Kidney (tissue), 14 donors: ENCODE results near the gene FN3KRP. TPM values are rescaled to one million over a fixed set of nuclear protein-coding genes. Genes with fewer than 3 reads are reported as not detected.

ENCODE experiments used
- DNase-seq, 5 donors: peaks; one replicate each; pipeline ENCODE4 v3.0.0-alpha.2; 2013 to 2020
- FAIRE-seq: peaks from 2 replicates; lab custom pipeline; 2012; peaks lifted over from hg19 to GRCh38; lab: Jason Lieb, UNC
- H3K27ac ChIP-seq, 2 donors: one replicate each; pipeline ENCODE4 v1.7.0; 2013; ENCODE audit warnings: low read depth in 2 of 2, low read length in 2 of 2, inconsistent platforms in 1 of 2
- H3K27me3 ChIP-seq: one replicate; pipeline ENCODE4 v1.7.1; 2013; ENCODE audit warnings: low read length, inconsistent platforms; ENCODE audit not compliant: control insufficient read depth, insufficient read depth
- H3K36me3 ChIP-seq, 3 donors: one replicate each; pipeline versions ENCODE4 v1.7.0 to v1.7.1; 2013; ENCODE audit warnings: low read length in 3 of 3, control low read depth in 1 of 3, inconsistent platforms in 1 of 3; ENCODE audit not compliant: insufficient read depth in 3 of 3, control insufficient read depth in 2 of 3
- H3K4me1 ChIP-seq, 3 donors: one replicate each; pipeline versions ENCODE4 v1.7.0 to v1.7.1; 2013; ENCODE audit warnings: low read length in 3 of 3, inconsistent platforms in 1 of 3, low read depth in 1 of 3; ENCODE audit not compliant: control insufficient read depth in 2 of 3, insufficient read depth in 2 of 3
- H3K4me3 ChIP-seq, 3 donors: one replicate each; pipeline versions ENCODE4 v1.7.0 to v1.8.1; 2013; ENCODE audit warnings: low read length in 3 of 3, control low read depth in 1 of 3, inconsistent platforms in 1 of 3
- H3K9ac ChIP-seq, 3 donors: one replicate each; pipeline versions ENCODE4 v1.7.0 to v1.7.1; 2013; ENCODE audit warnings: low read length in 3 of 3, control low read depth in 1 of 3, inconsistent platforms in 1 of 3
- H3K9me3 ChIP-seq, 3 donors: one replicate each; pipeline versions ENCODE4 v1.7.0 to v1.7.1; 2013; ENCODE audit warnings: low read length in 3 of 3, control low read depth in 1 of 3, inconsistent platforms in 1 of 3; ENCODE audit not compliant: control insufficient read depth in 2 of 3, insufficient read depth in 1 of 3
- intact Hi-C: fragments of 100-400 bp; cut with DNase I; formaldehyde crosslinking; loops from one replicate; pipeline ENCODE4 v1.11.1; 2022
- polyA plus RNA-seq: library from polyadenylated mRNA; stranded (reverse); fragments of 350-450 nt; fragmentation: Illumina TruSeq; extraction: RNeasy Lipid Tissue Mini Kit (QIAGEN cat#74804); gene quantifications from one replicate; pipeline ENCODE4 v1.2.3, GENCODE V29; 2014; ENCODE audit warnings: low read depth, low replicate concordance; ENCODE audit not compliant: insufficient read depth
- total RNA-seq: library from RNA; stranded (reverse); fragmentation: NEBNext Ultra II Directional; extraction: Animal tissue kit (Norgen Biotek cat#: 25700); gene quantifications from one replicate; pipeline ENCODE4 v1.2.1, GENCODE V29; 2021
- TF ChIP-seq, protein P1 (sequence below): IDR thresholded peaks from 3 replicates; pipeline ENCODE4 v1.5.1; 2012; ENCODE audit warnings: mild to moderate bottlenecking, moderate library complexity, borderline replicate concordance; ENCODE audit not compliant: insufficient read depth; ENCODE audit errors: extremely low read depth
- donor health status: control.
- donor health status: control.
- donor health status: control.
- donor health status: control.
- donor health status: control.
- donor health status: DM: yes; HTN: yes; CAD: no.
- donor health status: Normal renal cell carcinoma (clear cell type).

FN3KRP gene
- total and polyA plus RNA-seq, 2 donors from 2014 or later = 30.6 to 36.6 TPM

DNA sequence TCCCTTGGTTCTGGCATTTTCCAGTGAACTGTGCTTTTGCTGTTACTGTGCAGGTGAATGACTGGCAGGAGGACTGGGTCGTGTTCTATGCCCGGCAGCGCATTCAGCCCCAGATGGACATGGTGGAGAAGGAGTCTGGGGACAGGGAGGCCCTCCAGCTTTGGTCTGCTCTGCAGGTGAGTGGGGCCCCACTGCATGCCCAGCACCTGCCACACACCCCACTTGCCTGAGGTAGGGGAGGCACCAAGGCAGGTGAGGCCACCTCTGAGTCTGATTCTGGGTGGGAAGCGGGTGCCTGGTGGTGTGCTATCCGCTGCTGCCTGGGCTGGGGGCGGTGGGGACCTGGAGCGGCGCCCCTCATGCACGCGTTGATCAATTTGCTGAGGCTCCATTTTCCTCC, 9.9 kb downstream of the FN3KRP start:
- no peak for FAIRE-seq

DNA sequence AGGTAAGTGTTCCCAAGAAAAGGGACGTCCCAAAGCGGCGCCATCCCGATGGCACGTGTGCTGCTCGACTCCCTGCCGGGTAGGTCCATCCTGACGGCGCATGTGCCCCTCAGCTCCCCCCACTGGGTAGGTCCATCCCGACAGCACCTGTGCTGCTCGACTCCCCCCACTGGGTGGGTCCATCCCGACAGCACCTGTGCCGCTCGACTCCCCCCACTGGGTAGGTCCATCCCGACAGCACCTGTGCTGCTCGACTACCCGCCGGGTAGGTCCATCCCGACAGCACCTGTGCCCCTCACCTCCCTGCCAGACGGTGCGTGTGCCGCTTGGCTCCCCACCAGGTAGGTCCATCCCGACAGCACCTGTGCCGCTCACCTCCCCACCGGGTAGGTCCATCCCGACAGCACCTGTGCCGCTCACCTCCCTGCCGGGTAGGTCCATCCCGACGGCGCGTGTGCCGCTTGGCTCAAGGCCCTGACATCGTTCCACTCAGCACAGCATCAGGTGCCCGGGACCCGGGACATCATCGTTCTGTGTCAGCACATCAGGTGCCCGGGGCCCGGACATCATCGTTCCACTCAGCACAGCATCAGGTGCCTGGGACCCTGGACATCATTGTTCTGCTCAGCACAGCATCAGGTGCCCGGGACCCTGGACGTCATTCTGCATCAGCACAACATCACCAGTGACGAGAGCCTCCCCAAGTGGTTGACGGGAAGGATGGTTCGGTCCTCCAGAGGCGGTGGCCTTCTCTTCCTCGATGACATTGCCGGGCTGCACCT, 13.2 kb downstream of the FN3KRP start:
- Histone ChIP-seq H3K27me3 (no peaks in the 10 kb centered on the region), H3K4me3 (no peak overlapping the region), H3K4me1 (no peaks in the 10 kb centered on the region), H3K9ac (no peak overlapping the region), H3K9me3 (no peaks in the 10 kb centered on the region), H3K36me3 (peaks cover 0 to 25% (median 0%) of the 10 kb centered on the region in 3 donors), H3K27ac (no peak overlapping the region)
- intact Hi-C loops = no loop called here
- TF ChIP-seq, protein P1, sequence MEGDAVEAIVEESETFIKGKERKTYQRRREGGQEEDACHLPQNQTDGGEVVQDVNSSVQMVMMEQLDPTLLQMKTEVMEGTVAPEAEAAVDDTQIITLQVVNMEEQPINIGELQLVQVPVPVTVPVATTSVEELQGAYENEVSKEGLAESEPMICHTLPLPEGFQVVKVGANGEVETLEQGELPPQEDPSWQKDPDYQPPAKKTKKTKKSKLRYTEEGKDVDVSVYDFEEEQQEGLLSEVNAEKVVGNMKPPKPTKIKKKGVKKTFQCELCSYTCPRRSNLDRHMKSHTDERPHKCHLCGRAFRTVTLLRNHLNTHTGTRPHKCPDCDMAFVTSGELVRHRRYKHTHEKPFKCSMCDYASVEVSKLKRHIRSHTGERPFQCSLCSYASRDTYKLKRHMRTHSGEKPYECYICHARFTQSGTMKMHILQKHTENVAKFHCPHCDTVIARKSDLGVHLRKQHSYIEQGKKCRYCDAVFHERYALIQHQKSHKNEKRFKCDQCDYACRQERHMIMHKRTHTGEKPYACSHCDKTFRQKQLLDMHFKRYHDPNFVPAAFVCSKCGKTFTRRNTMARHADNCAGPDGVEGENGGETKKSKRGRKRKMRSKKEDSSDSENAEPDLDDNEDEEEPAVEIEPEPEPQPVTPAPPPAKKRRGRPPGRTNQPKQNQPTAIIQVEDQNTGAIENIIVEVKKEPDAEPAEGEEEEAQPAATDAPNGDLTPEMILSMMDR = no peak
- DNase-seq (no peak), FAIRE-seq (no peak)

More for the DNA sequence above, 9.9 kb downstream of the FN3KRP start:
- no peaks in the 10 kb centered on the region for H3K9me3 ChIP-seq
- H3K27me3 ChIP-seq = no peaks in the 10 kb centered on the region
- H3K9ac ChIP-seq = no peak overlapping the region
- no peaks in the 10 kb centered on the region for H3K4me1 ChIP-seq
- no peak overlapping the region for H3K27ac ChIP-seq
- DNase-seq = no peak
- TF ChIP-seq, protein P1 = no peak
- H3K36me3 ChIP-seq = peaks cover 3 to 26% (median 4%) of the 10 kb centered on the region in 3 donors
- no peak overlapping the region for H3K4me3 ChIP-seq
- intact Hi-C loops = no loop called here

DNA sequence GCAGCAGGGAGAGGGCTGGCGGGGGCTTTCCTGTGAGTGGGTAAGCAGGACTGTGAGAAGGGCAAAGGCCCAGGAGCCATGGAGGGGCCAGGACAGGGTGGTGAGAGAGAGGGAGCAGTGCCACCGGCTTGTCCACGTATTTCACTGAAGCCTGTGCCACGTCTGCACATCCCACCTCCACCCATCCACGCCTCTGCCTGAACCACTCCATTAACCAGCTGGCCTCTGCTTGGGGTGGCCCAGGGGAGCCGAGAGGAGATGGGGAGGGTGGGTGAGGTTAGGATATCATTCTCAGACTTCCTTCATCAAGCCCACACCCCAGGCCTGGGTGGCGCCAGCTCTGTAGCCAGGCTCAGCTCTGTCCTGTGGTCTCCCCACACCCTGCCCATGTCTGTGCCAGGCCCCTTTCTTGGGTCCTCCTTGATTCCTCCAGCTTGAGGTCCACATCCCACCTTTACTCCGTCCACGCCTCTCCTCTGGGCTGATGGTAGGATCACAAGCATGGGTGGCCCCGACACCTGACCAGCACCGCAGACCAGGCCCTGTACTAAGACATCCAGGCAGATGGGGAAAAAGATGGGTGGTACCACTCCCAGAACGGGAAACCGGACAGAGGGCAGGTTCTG, 15.7 kb downstream of the FN3KRP start:
- Histone ChIP-seq H3K36me3 (peaks cover 0 to 14% (median 0%) of the 10 kb centered on the region in 3 donors), H3K27me3 (no peaks in the 10 kb centered on the region), H3K4me3 (no peak overlapping the region), H3K27ac (no peak overlapping the region), H3K4me1 (peaks cover 0 to 6% (median 0%) of the 10 kb centered on the region in 3 donors), H3K9ac (no peak overlapping the region), H3K9me3 (no peaks in the 10 kb centered on the region)
- DNase-seq = no peak
- intact Hi-C loops = no loop called here
- TF ChIP-seq, protein P1 = no peak
- FAIRE-seq = no peak
